Astrocyte (in vitro differentiated cells and primary cell): ENCODE data around the gene LUC7L3. TPM values are rescaled to one million over a fixed set of nuclear protein-coding genes. Genes with fewer than 3 reads are reported as not detected.

ENCODE experiments used
- DNase-seq: peaks from one replicate; pipeline ENCODE4 v3.0.0-alpha.2; 2010; ENCODE audit warnings: low read depth
- FAIRE-seq: peaks from 2 replicates; lab custom pipeline; 2011; peaks lifted over from hg19 to GRCh38; lab: Jason Lieb, UNC
- H2AFZ ChIP-seq: 2 replicates; pipeline ENCODE4 v1.6.0; 2012; ENCODE audit warnings: low read depth, low read length, inconsistent platforms
- H3K27ac ChIP-seq: 2 replicates; pipeline ENCODE4 v1.5.1; 2011; ENCODE audit warnings: low read depth, low read length, inconsistent platforms
- H3K27me3 ChIP-seq: 2 replicates; pipeline ENCODE4 v1.6.0; 2011; ENCODE audit warnings: low read length, inconsistent platforms; ENCODE audit not compliant: insufficient read depth
- H3K36me3 ChIP-seq: 2 replicates; pipeline ENCODE4 v1.5.1; 2011; ENCODE audit warnings: low read length, inconsistent platforms; ENCODE audit not compliant: insufficient read depth
- H3K4me1 ChIP-seq: 2 replicates; pipeline ENCODE4 v1.5.1; 2011; ENCODE audit warnings: low read length, inconsistent platforms; ENCODE audit not compliant: insufficient read depth
- H3K4me2 ChIP-seq: 2 replicates; pipeline ENCODE4 v1.6.0; 2012; ENCODE audit warnings: low read length, inconsistent platforms
- H3K4me3 ChIP-seq: 2 replicates; pipeline ENCODE4 v1.5.1; 2011; ENCODE audit warnings: low read depth, mild to moderate bottlenecking, low read length, inconsistent platforms; ENCODE audit not compliant: insufficient read depth
- H3K79me2 ChIP-seq: 2 replicates; pipeline ENCODE4 v1.6.0; 2012; ENCODE audit warnings: mild to moderate bottlenecking, low read length, inconsistent platforms; ENCODE audit not compliant: insufficient read depth
- H3K9ac ChIP-seq: 2 replicates; pipeline ENCODE4 v1.6.0; 2012; ENCODE audit warnings: mild to moderate bottlenecking, low read length, inconsistent platforms
- H3K9me3 ChIP-seq: 2 replicates; pipeline ENCODE4 v1.5.1; 2012; ENCODE audit warnings: low read depth, mild to moderate bottlenecking, low read length, inconsistent platforms; ENCODE audit not compliant: insufficient read depth
- H4K20me1 ChIP-seq: 2 replicates; pipeline ENCODE4 v1.6.0; 2012; ENCODE audit warnings: low read length, inconsistent platforms; ENCODE audit not compliant: insufficient read depth
- H3K27ac Mint-ChIP-seq: one replicate; pipeline ENCODE4 v1.8.0; 2021; ENCODE audit warnings: mild to moderate bottlenecking, mixed read lengths; ENCODE audit not compliant: unreplicated experiment
- H3K27me3 Mint-ChIP-seq: one replicate; pipeline ENCODE4 v1.8.0; 2021; ENCODE audit warnings: low read depth, mixed read lengths; ENCODE audit not compliant: unreplicated experiment
- H3K36me3 Mint-ChIP-seq: one replicate; pipeline ENCODE4 v1.8.0; 2021; ENCODE audit warnings: low read depth, mixed read lengths; ENCODE audit not compliant: unreplicated experiment
- H3K4me1 Mint-ChIP-seq: one replicate; pipeline ENCODE4 v1.8.0; 2021; ENCODE audit warnings: low read depth, mixed read lengths; ENCODE audit not compliant: unreplicated experiment
- H3K4me3 Mint-ChIP-seq: one replicate; pipeline ENCODE4 v1.8.0; 2021; ENCODE audit warnings: mild to moderate bottlenecking, moderate library complexity, mixed read lengths; ENCODE audit not compliant: unreplicated experiment
- H3K9me3 Mint-ChIP-seq: one replicate; pipeline ENCODE4 v1.8.0; 2021; ENCODE audit warnings: mild to moderate bottlenecking, mixed read lengths; ENCODE audit not compliant: unreplicated experiment
- CTCF ChIP-seq: IDR thresholded peaks from 2 replicates; pipeline ENCODE4 v1.5.1; 2011; ENCODE audit warnings: low read depth, mild to moderate bottlenecking, inconsistent platforms, low read length, moderate library complexity; ENCODE audit not compliant: insufficient read depth
- EZH2 ChIP-seq: IDR thresholded peaks from 2 replicates; pipeline ENCODE4 v1.6.1; 2012; ENCODE audit warnings: mild to moderate bottlenecking, low read length, inconsistent platforms; ENCODE audit not compliant: insufficient read depth
- total RNA-seq: library from RNA; stranded (reverse); gene quantifications from 2 replicates; pipeline ENCODE4 v1.2.1, GENCODE V29; 2021

The LUC7L3 gene
- total RNA-seq, 1 donor from 2014 or later = 93.0 TPM

DNA sequence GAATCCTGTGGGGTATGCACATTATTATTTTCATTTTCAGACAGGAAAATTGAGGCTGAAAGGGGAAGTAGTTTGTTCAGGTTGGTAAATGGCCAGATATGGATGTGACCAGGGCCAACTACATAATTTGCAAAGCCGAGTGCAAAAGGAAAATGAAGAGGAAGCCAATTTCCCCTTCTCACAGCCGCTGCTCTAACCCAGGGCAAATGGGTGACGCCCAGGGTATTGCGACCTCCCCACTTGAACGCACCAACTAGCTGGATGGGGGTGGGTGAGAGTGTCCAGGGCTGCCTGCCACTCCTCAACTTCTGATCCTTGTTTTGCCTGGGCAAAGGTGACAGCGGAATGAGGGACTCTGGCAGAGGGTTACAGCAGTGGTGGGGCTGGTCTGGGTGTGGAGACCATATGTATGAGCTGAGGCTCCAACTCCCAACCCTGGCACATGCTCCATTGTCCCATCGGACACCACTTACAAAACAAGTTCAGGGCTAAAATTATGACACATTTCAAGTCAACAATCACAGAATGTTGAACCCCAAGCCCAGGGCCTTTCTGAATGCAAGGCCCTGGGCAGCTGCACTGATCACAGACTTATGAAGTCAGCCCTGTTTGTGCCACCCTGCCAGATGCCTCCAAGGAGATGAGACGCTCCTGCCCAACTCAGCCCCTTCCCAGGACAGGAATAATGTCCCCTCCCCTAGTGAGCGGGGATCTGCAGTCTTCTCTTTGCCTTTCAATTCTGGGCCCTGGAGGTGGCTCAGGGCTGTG is 46.2 kb downstream of the LUC7L3 start:
- H3K27ac Mint-ChIP-seq = no peak overlapping the region
- no peaks in the 10 kb centered on the region for H3K27me3 ChIP-seq
- no peak overlapping the region for H3K4me3 Mint-ChIP-seq
- H3K4me3 ChIP-seq = no peak overlapping the region
- no peak overlapping the region for H2AFZ ChIP-seq
- no peaks in the 10 kb centered on the region for H3K9me3 ChIP-seq
- H3K4me1 Mint-ChIP-seq = peaks cover 9% of the 10 kb centered on the region
- TF ChIP-seq CTCF = no peak
- no peak for TF ChIP-seq EZH2
- H3K4me1 ChIP-seq = no peaks in the 10 kb centered on the region
- no peaks in the 10 kb centered on the region for H3K36me3 ChIP-seq
- H3K79me2 ChIP-seq = no peaks in the 10 kb centered on the region
- DNase-seq (no peak), FAIRE-seq (no peak)
- H3K4me2 ChIP-seq = no peak overlapping the region
- H3K27me3 Mint-ChIP-seq = peaks cover 4% of the 10 kb centered on the region
- no peak overlapping the region for H3K9ac ChIP-seq
- H3K9me3 Mint-ChIP-seq = no peaks in the 10 kb centered on the region
- H4K20me1 ChIP-seq = no peaks in the 10 kb centered on the region
- no peak overlapping the region for H3K27ac ChIP-seq
- H3K36me3 Mint-ChIP-seq = no peaks in the 10 kb centered on the region

- DNase-seq (no peak), FAIRE-seq (no peak)
- no peak overlapping the region for H3K27ac ChIP-seq
- H3K4me1 ChIP-seq = no peaks in the 10 kb centered on the region
- H3K9me3 Mint-ChIP-seq = no peaks in the 10 kb centered on the region
- no peaks in the 10 kb centered on the region for H3K9me3 ChIP-seq
- peaks cover 9% of the 10 kb centered on the region for H3K4me1 Mint-ChIP-seq
- no peak overlapping the region for H3K27ac Mint-ChIP-seq
- H3K79me2 ChIP-seq = no peaks in the 10 kb centered on the region
- no peak overlapping the region for H3K4me2 ChIP-seq
- no peak overlapping the region for H3K9ac ChIP-seq
- no peaks in the 10 kb centered on the region for H3K36me3 ChIP-seq
- H3K27me3 ChIP-seq = no peaks in the 10 kb centered on the region
- no peak overlapping the region for H3K4me3 Mint-ChIP-seq
- TF ChIP-seq EZH2 = no peak
- TF ChIP-seq CTCF = no peak
- H3K36me3 Mint-ChIP-seq = no peaks in the 10 kb centered on the region
- H4K20me1 ChIP-seq = no peaks in the 10 kb centered on the region
- peaks cover 4% of the 10 kb centered on the region for H3K27me3 Mint-ChIP-seq
- H3K4me3 ChIP-seq = no peak overlapping the region
- H2AFZ ChIP-seq = no peak overlapping the region
Measured at GRCh38 chr17:50766222-50767023, 47.0 kb downstream of the LUC7L3 start.
